ENCODE results near the gene FAM227B. TPM values are rescaled to one million over a fixed set of nuclear protein-coding genes. Genes with fewer than 3 reads are reported as not detected.

The FAM227B gene
- total and polyA plus RNA-seq, 2 of the 13 experiments (the other 11 are each of a cell fraction or from before 2014, with no cell fraction given) = 1.9 to 2.6 TPM

- intact Hi-C loops (cut with micrococcal nuclease; ENCODE audit: unreplicated experiment) = no loop called here
- H2AFZ ChIP-seq (ENCODE audit: low read length) = no peak overlapping the region
- H3K4me2 ChIP-seq (ENCODE audit: low read depth, low read length) = no peak overlapping the region
- H3K4me1 ChIP-seq (ENCODE audit: insufficient read depth, low read length) = no peaks in the 10 kb centered on the region
- in situ Hi-C loops (cut with HindIII; ENCODE audit: extremely low pct_ligation_motif_present, low pct_unique_long_range_greater_than_20kb) = no loop called here
- BruUV-seq (replicated peaks) = no TSS peak
- H3K36me3 ChIP-seq (replicated peaks in 1 of 2; ENCODE audit: control insufficient read depth in 1 of 2, insufficient read depth in 2 of 2, low read length in 2 of 2) = no peaks in the 10 kb centered on the region
- no peak overlapping the region for H3K27ac ChIP-seq (ENCODE audit: extremely low read length, insufficient read depth, low read length)
- H3K27me3 ChIP-seq (ENCODE audit: control insufficient read depth in 1 of 2, insufficient read depth in 2 of 2, low read length in 2 of 2) = no peaks in the 10 kb centered on the region
- CTCF ChIA-PET (ENCODE audit: low intra/inter-chr PET ratio, low total read pairs) = no interaction called here
- no peak overlapping the region for H3K9ac ChIP-seq (ENCODE audit: insufficient read depth, low read depth, low read length)
- no peaks in the 10 kb centered on the region for H4K20me1 ChIP-seq (ENCODE audit: insufficient read depth, low read length)
- H3K4me3 ChIP-seq (replicated peaks in 1 of 3; ENCODE audit: insufficient read depth in 1 of 3, low read depth in 2 of 3, low read length in 3 of 3) = no peak overlapping the region
- no peak for ATAC-seq
- POLR2A ChIA-PET = no interaction called here
- TF ChIP-seq TP53 (CRISPR knock-in tag; conservative IDR thresholded peaks at IDR 0.05) = no peak
- TF ChIP-seq CREB1 (IDR thresholded peaks at IDR 0.05) = no peak
- TF ChIP-seq CREB1 (CRISPR knock-in tag; IDR thresholded peaks at IDR 0.05) = no peak
- no peak for TF ChIP-seq ZBTB42 (CRISPR knock-in tag; IDR thresholded peaks at IDR 0.05)
- no peak for TF ChIP-seq SIX1 (CRISPR knock-in tag; IDR thresholded peaks at IDR 0.05; ENCODE audit: borderline replicate concordance)
- peak; percentile 63 for TF ChIP-seq ATF7 (IDR thresholded peaks at IDR 0.05)
- no peak for TF ChIP-seq ATF7 (CRISPR knock-in tag; IDR thresholded peaks at IDR 0.05)
- no peak for FAIRE-seq
- no peaks in the 10 kb centered on the region for H3K79me2 ChIP-seq (ENCODE audit: insufficient read depth, low read length)
- no peaks in the 10 kb centered on the region for H3K9me3 ChIP-seq (ENCODE audit: low read length)
- no peak for DNase-seq (ENCODE audit: low spot score)
These were observed 207.8 kb downstream of the FAM227B start for GRCh38 chr15:49412797-49413196.

DNA sequence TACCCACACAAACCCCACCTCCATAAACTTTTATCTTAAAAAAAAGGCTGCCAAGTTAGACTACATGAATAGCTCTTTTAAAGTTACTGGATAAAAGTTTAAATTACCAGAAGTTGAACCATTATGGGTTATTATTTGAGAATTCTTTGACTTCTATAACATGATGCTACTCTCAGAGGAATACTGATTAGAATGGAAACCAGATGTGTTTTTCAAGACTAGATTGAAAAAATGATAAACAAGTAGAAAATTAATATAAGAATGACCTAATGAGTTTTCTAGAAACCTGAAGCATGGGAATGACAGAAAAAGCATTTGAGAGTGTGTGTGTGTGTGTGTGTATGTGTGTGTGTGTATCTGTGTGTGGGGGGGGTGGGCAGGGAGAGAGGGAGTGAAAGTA is 210.0 kb downstream of the FAM227B start:
- peaks cover 0 to 4% of the 10 kb centered on the region in 2 experiments; a peak in 1 of 5 replicates for H3K27me3 ChIP-seq (ENCODE audit: control insufficient read depth in 1 of 2, insufficient read depth in 2 of 2, low read length in 2 of 2)
- no peaks in the 10 kb centered on the region for H4K20me1 ChIP-seq (ENCODE audit: insufficient read depth, low read length)
- DNase-seq (ENCODE audit: low spot score) (no peak), FAIRE-seq (no peak), ATAC-seq (no peak)
- H3K79me2 ChIP-seq (ENCODE audit: insufficient read depth, low read length) = no peaks in the 10 kb centered on the region
- CTCF ChIA-PET (ENCODE audit: low intra/inter-chr PET ratio, low total read pairs) = no interaction called here
- intact Hi-C loops (cut with micrococcal nuclease; ENCODE audit: unreplicated experiment) = no loop called here
- no peak overlapping the region for H3K27ac ChIP-seq (ENCODE audit: extremely low read length, insufficient read depth, low read length)
- no peaks in the 10 kb centered on the region for H3K36me3 ChIP-seq (replicated peaks in 1 of 2; ENCODE audit: control insufficient read depth in 1 of 2, insufficient read depth in 2 of 2, low read length in 2 of 2)
- H3K4me3 ChIP-seq (replicated peaks in 1 of 3; ENCODE audit: insufficient read depth in 1 of 3, low read depth in 2 of 3, low read length in 3 of 3) = no peak overlapping the region
- no peaks in the 10 kb centered on the region for H3K9me3 ChIP-seq (ENCODE audit: low read length)
- POLR2A ChIA-PET = no interaction called here
- no peak overlapping the region for H2AFZ ChIP-seq (ENCODE audit: low read length)
- no TSS peak for BruUV-seq (replicated peaks)
- in situ Hi-C loops (cut with HindIII; ENCODE audit: extremely low pct_ligation_motif_present, low pct_unique_long_range_greater_than_20kb) = no loop called here
- no peaks in the 10 kb centered on the region for H3K4me1 ChIP-seq (ENCODE audit: insufficient read depth, low read length)
- H3K9ac ChIP-seq (ENCODE audit: insufficient read depth, low read depth, low read length) = no peak overlapping the region
- no peak overlapping the region for H3K4me2 ChIP-seq (ENCODE audit: low read depth, low read length)
- TF ChIP-seq ZNF383 (CRISPR knock-in tag; IDR thresholded peaks at IDR 0.05; ENCODE audit: borderline replicate concordance) (no peak), RARA (CRISPR knock-in tag; IDR thresholded peaks at IDR 0.05) (no peak), ZXDC (CRISPR knock-in tag; IDR thresholded peaks at IDR 0.05) (no peak), SP5 (CRISPR knock-in tag; IDR thresholded peaks at IDR 0.05; ENCODE audit: borderline replicate concordance, low read depth) (no peak), JUN (CRISPR knock-in tag; IDR thresholded peaks at IDR 0.05) (no peak), THAP9 (CRISPR knock-in tag; IDR thresholded peaks at IDR 0.05; ENCODE audit: borderline replicate concordance) (no peak)
- TF ChIP-seq, protein P1, sequence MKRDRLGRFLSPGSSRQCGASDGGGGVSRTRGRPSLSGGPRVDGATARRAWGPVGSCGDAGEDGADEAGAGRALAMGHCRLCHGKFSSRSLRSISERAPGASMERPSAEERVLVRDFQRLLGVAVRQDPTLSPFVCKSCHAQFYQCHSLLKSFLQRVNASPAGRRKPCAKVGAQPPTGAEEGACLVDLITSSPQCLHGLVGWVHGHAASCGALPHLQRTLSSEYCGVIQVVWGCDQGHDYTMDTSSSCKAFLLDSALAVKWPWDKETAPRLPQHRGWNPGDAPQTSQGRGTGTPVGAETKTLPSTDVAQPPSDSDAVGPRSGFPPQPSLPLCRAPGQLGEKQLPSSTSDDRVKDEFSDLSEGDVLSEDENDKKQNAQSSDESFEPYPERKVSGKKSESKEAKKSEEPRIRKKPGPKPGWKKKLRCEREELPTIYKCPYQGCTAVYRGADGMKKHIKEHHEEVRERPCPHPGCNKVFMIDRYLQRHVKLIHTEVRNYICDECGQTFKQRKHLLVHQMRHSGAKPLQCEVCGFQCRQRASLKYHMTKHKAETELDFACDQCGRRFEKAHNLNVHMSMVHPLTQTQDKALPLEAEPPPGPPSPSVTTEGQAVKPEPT (CRISPR knock-in tag; IDR thresholded peaks at IDR 0.05; ENCODE audit: low read depth) = no peak

Data from HepG2 (cell line).